SK-N-SH treated with all-trans-retinoic acid at 6 μM for 48 hours (cell line): ENCODE data around the gene SLC29A3.

Experiments used
- ATAC-seq: fragments of 200-7000 bp; cut with Tn5 transposase; 3 replicates; pipeline ENCODE4 v1.9.1; 2020; ENCODE audit warnings: mild to moderate bottlenecking, moderate library complexity
- ARNTL ChIP-seq: fragments of 450-650 bp; formaldehyde crosslinking; IDR thresholded peaks from 2 replicates; pipeline ENCODE4 v1.5.0; 2020; ENCODE audit warnings: low read depth, mild to moderate bottlenecking, moderate library complexity, borderline replicate concordance
- BACH2 ChIP-seq: fragments of 250-450 bp; sonication (Bioruptor Pico); IDR thresholded peaks from 2 replicates; pipeline ENCODE4 v1.9.0; 2021; ENCODE audit warnings: mild to moderate bottlenecking, borderline replicate concordance
- CSDC2 ChIP-seq: fragments of 250-450 bp; sonication (Bioruptor Pico); IDR thresholded peaks from 2 replicates; pipeline ENCODE4 v1.5.0; 2020; ENCODE audit warnings: mild to moderate bottlenecking, moderate library complexity
- ISL1 ChIP-seq: fragments of 250-450 bp; sonication (Bioruptor Pico); IDR thresholded peaks from 2 replicates; pipeline ENCODE4 v2.1.2; 2022; ENCODE audit warnings: mild to moderate bottlenecking, moderate library complexity
- OSR1 ChIP-seq: fragments of 250-450 bp; sonication (Bioruptor Pico); IDR thresholded peaks from 2 replicates; pipeline ENCODE4 v1.8.0; 2022; ENCODE audit warnings: moderate library complexity, mild to moderate bottlenecking, inconsistent platforms
- POU6F1 ChIP-seq: fragments of 250-450 bp; sonication (Bioruptor Pico); IDR thresholded peaks from 2 replicates; pipeline ENCODE4 v1.8.0; 2021; ENCODE audit warnings: low read depth, mild to moderate bottlenecking, moderate library complexity, borderline replicate concordance
- PPARA ChIP-seq: fragments of 250-450 bp; sonication (Bioruptor Pico); IDR thresholded peaks from 2 replicates; pipeline ENCODE4 v1.5.0; 2020; ENCODE audit warnings: mild to moderate bottlenecking, borderline replicate concordance
- RARB ChIP-seq: fragments of 250-450 bp; sonication (Bioruptor Pico); IDR thresholded peaks from 2 replicates; pipeline ENCODE4 v1.8.0; 2021; ENCODE audit warnings: mild to moderate bottlenecking, moderate library complexity
- SNAI2 ChIP-seq: fragments of 250-450 bp; sonication (Bioruptor Pico); IDR thresholded peaks from 2 replicates; pipeline ENCODE4 v1.5.0; 2020; ENCODE audit warnings: mild to moderate bottlenecking, moderate library complexity
- TCF4 ChIP-seq: fragments of 250-450 bp; sonication (Bioruptor Pico); IDR thresholded peaks from 2 replicates; pipeline ENCODE4 v1.8.0; 2021; ENCODE audit warnings: mild to moderate bottlenecking, moderate library complexity, borderline replicate concordance
- TOX ChIP-seq: fragments of 250-450 bp; sonication (Bioruptor Pico); IDR thresholded peaks from 2 replicates; pipeline ENCODE4 v1.8.0; 2021; ENCODE audit warnings: mild to moderate bottlenecking, moderate library complexity, borderline replicate concordance
- TSHZ2 ChIP-seq: fragments of 250-450 bp; sonication (Bioruptor Pico); IDR thresholded peaks from 2 replicates; pipeline ENCODE4 v1.5.0; 2020; ENCODE audit warnings: mild to moderate bottlenecking, moderate library complexity
- ZC3H10 ChIP-seq: fragments of 250-450 bp; sonication (Bioruptor Pico); IDR thresholded peaks from 2 replicates; pipeline ENCODE4 v1.5.1; 2021; ENCODE audit warnings: mild to moderate bottlenecking, moderate library complexity
- ZFP3 ChIP-seq: fragments of 250-450 bp; sonication (Bioruptor Pico); IDR thresholded peaks from 2 replicates; pipeline ENCODE4 v1.5.0; 2020; ENCODE audit warnings: mild to moderate bottlenecking, moderate library complexity
- ZFP30 ChIP-seq: fragments of 450-650 bp; formaldehyde crosslinking; IDR thresholded peaks from 2 replicates; pipeline ENCODE4 v1.5.0; 2022; ENCODE audit warnings: mild to moderate bottlenecking, moderate library complexity
- ZNF565 ChIP-seq: fragments of 450-650 bp; formaldehyde crosslinking; conservative IDR thresholded peaks from 2 replicates; pipeline ENCODE4 v1.5.0; 2020; ENCODE audit warnings: low read depth, mild to moderate bottlenecking, moderate library complexity
- ZNF70 ChIP-seq: fragments of 450-650 bp; formaldehyde crosslinking; IDR thresholded peaks from 2 replicates; pipeline ENCODE4 v1.5.0; 2020; ENCODE audit warnings: mild to moderate bottlenecking, moderate library complexity
- ZNF8 ChIP-seq: fragments of 450-650 bp; formaldehyde crosslinking; IDR thresholded peaks from 2 replicates; pipeline ENCODE4 v1.5.0; 2020; ENCODE audit warnings: mild to moderate bottlenecking, moderate library complexity
- TF ChIP-seq, protein P1 (sequence below): fragments of 250-450 bp; sonication (Bioruptor Pico); IDR thresholded peaks from 2 replicates; pipeline ENCODE4 v1.8.0; 2020; ENCODE audit warnings: mild to moderate bottlenecking, moderate library complexity, borderline replicate concordance
- TF ChIP-seq, protein P2 (sequence below): fragments of 250-450 bp; sonication (Bioruptor Pico); IDR thresholded peaks from 2 replicates; pipeline ENCODE4 v1.5.1; 2020; ENCODE audit warnings: low read depth, mild to moderate bottlenecking, moderate library complexity

SLC29A3 gene

GRCh38 chr10:71367271-71367670 lies 48.2 kb downstream of the SLC29A3 start:
- TF ChIP-seq TSHZ2 (CRISPR knock-in tag), result no peak
- no peak for TF ChIP-seq PPARA (CRISPR knock-in tag)
- TF ChIP-seq ZNF565 (CRISPR knock-in tag), result no peak
- TF ChIP-seq OSR1 (CRISPR knock-in tag), result no peak
- TF ChIP-seq, all 23 proteins: peak for 0
- ATAC-seq, result no peak

- ATAC-seq, result no peak
- TF ChIP-seq RARB (CRISPR knock-in tag) (no peak), POU6F1 (no peak), BACH2 (no peak), SNAI2 (CRISPR knock-in tag) (no peak), ZNF70 (no peak), OSR1 (CRISPR knock-in tag) (no peak), ZFP3 (CRISPR knock-in tag) (no peak), ZFP30 (CRISPR knock-in tag) (no peak)
- TF ChIP-seq, all 23 proteins: peak for 0
These were observed 49.1 kb downstream of the SLC29A3 start for GRCh38 chr10:71368176-71368575.

- TF ChIP-seq ZNF70 (peak; percentile 62; the same call in 1 of the 2 replicates), BACH2 (no peak), ZNF8 (CRISPR knock-in tag) (no peak), ARNTL (CRISPR knock-in tag) (no peak), RARB (CRISPR knock-in tag) (no peak)
- TF ChIP-seq, protein P1, sequence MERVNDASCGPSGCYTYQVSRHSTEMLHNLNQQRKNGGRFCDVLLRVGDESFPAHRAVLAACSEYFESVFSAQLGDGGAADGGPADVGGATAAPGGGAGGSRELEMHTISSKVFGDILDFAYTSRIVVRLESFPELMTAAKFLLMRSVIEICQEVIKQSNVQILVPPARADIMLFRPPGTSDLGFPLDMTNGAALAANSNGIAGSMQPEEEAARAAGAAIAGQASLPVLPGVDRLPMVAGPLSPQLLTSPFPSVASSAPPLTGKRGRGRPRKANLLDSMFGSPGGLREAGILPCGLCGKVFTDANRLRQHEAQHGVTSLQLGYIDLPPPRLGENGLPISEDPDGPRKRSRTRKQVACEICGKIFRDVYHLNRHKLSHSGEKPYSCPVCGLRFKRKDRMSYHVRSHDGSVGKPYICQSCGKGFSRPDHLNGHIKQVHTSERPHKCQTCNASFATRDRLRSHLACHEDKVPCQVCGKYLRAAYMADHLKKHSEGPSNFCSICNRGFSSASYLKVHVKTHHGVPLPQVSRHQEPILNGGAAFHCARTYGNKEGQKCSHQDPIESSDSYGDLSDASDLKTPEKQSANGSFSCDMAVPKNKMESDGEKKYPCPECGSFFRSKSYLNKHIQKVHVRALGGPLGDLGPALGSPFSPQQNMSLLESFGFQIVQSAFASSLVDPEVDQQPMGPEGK (CRISPR knock-in tag), result no peak
- ATAC-seq, result 0 out of 3 replicates have a peak, but pooled peaks have one; percentile 18
These were observed 49.6 kb downstream of the SLC29A3 start for GRCh38 chr10:71368643-71369042.

GRCh38 chr10:71369602-71370001 lies 50.5 kb downstream of the SLC29A3 start:
- TF ChIP-seq ZNF565 (CRISPR knock-in tag) (no peak), ZC3H10 (no peak), RARB (CRISPR knock-in tag) (no peak), TCF4 (no peak), ZFP3 (CRISPR knock-in tag) (no peak), ZNF70 (no peak), CSDC2 (CRISPR knock-in tag) (no peak), TSHZ2 (CRISPR knock-in tag) (no peak), TOX (CRISPR knock-in tag) (no peak), ISL1 (CRISPR knock-in tag) (no peak), SNAI2 (CRISPR knock-in tag) (no peak)
- TF ChIP-seq, protein P2, sequence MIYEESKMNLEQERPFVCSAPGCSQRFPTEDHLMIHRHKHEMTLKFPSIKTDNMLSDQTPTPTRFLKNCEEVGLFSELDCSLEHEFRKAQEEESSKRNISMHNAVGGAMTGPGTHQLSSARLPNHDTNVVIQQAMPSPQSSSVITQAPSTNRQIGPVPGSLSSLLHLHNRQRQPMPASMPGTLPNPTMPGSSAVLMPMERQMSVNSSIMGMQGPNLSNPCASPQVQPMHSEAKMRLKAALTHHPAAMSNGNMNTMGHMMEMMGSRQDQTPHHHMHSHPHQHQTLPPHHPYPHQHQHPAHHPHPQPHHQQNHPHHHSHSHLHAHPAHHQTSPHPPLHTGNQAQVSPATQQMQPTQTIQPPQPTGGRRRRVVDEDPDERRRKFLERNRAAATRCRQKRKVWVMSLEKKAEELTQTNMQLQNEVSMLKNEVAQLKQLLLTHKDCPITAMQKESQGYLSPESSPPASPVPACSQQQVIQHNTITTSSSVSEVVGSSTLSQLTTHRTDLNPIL, result no peak
- TF ChIP-seq, protein P1 (CRISPR knock-in tag), result no peak
- ATAC-seq, result no peak
